WTC11 (cell line): ENCODE data around the gene COMMD10.

Experiments used
- CREB1 ChIP-seq: sonication (generic); formaldehyde crosslinking; IDR thresholded peaks from 2 replicates; pipeline ENCODE4 v1.8.0; 2023; ENCODE audit warnings: mild to moderate bottlenecking, missing genetic modification reagents
- ELF4 ChIP-seq: sonication (generic); formaldehyde crosslinking; IDR thresholded peaks from 2 replicates; pipeline ENCODE4 v1.8.1; 2022; ENCODE audit warnings: low read depth, mild to moderate bottlenecking, moderate library complexity, missing genetic modification reagents
- ESRRA ChIP-seq: sonication (generic); formaldehyde crosslinking; IDR thresholded peaks from 2 replicates; pipeline ENCODE4 v1.8.1; 2022; ENCODE audit warnings: mild to moderate bottlenecking, missing genetic modification reagents, borderline replicate concordance
- FOXJ3 ChIP-seq: sonication (generic); formaldehyde crosslinking; IDR thresholded peaks from 2 replicates; pipeline ENCODE4 v1.9.0; 2021; ENCODE audit warnings: missing genetic modification reagents, mild to moderate bottlenecking, borderline replicate concordance
- HMGXB4 ChIP-seq: sonication (generic); formaldehyde crosslinking; IDR thresholded peaks from 2 replicates; pipeline ENCODE4 v1.8.1; 2023; ENCODE audit warnings: mild to moderate bottlenecking, moderate library complexity, missing genetic modification reagents
- NFYB ChIP-seq: sonication (generic); formaldehyde crosslinking; conservative IDR thresholded peaks from 2 replicates; pipeline ENCODE4 v1.8.0; 2022; ENCODE audit warnings: low read depth, missing genetic modification reagents
- NR3C1 ChIP-seq: sonication (generic); formaldehyde crosslinking; conservative IDR thresholded peaks from 2 replicates; pipeline ENCODE4 v1.8.1; 2023; ENCODE audit warnings: low read depth, mild to moderate bottlenecking, missing genetic modification reagents
- TF ChIP-seq, protein P1 (sequence below): fragments of 200-600 bp; IDR thresholded peaks from 2 replicates; pipeline ENCODE4 v1.8.0; 2022; ENCODE audit warnings: antibody characterized with exemption
- TF ChIP-seq, protein P2 (sequence below): sonication (generic); formaldehyde crosslinking; IDR thresholded peaks from 2 replicates; pipeline ENCODE4 v1.8.1; 2023; ENCODE audit warnings: mild to moderate bottlenecking, missing genetic modification reagents
- TF ChIP-seq, protein P3 (sequence below): sonication (generic); formaldehyde crosslinking; IDR thresholded peaks from 2 replicates; pipeline ENCODE4 v1.8.0; 2022; ENCODE audit warnings: mild to moderate bottlenecking, missing genetic modification reagents

- TF ChIP-seq FOXJ3 (CRISPR knock-in tag) (no peak), ELF4 (CRISPR knock-in tag) (no peak), NFYB (CRISPR knock-in tag) (no peak), ESRRA (CRISPR knock-in tag) (no peak), NR3C1 (CRISPR knock-in tag) (no peak), CREB1 (CRISPR knock-in tag) (no peak), HMGXB4 (CRISPR knock-in tag) (no peak)
- TF ChIP-seq, protein P1, sequence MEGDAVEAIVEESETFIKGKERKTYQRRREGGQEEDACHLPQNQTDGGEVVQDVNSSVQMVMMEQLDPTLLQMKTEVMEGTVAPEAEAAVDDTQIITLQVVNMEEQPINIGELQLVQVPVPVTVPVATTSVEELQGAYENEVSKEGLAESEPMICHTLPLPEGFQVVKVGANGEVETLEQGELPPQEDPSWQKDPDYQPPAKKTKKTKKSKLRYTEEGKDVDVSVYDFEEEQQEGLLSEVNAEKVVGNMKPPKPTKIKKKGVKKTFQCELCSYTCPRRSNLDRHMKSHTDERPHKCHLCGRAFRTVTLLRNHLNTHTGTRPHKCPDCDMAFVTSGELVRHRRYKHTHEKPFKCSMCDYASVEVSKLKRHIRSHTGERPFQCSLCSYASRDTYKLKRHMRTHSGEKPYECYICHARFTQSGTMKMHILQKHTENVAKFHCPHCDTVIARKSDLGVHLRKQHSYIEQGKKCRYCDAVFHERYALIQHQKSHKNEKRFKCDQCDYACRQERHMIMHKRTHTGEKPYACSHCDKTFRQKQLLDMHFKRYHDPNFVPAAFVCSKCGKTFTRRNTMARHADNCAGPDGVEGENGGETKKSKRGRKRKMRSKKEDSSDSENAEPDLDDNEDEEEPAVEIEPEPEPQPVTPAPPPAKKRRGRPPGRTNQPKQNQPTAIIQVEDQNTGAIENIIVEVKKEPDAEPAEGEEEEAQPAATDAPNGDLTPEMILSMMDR: no peak
- TF ChIP-seq, protein P2, sequence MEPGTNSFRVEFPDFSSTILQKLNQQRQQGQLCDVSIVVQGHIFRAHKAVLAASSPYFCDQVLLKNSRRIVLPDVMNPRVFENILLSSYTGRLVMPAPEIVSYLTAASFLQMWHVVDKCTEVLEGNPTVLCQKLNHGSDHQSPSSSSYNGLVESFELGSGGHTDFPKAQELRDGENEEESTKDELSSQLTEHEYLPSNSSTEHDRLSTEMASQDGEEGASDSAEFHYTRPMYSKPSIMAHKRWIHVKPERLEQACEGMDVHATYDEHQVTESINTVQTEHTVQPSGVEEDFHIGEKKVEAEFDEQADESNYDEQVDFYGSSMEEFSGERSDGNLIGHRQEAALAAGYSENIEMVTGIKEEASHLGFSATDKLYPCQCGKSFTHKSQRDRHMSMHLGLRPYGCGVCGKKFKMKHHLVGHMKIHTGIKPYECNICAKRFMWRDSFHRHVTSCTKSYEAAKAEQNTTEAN: no peak
- TF ChIP-seq, protein P3, sequence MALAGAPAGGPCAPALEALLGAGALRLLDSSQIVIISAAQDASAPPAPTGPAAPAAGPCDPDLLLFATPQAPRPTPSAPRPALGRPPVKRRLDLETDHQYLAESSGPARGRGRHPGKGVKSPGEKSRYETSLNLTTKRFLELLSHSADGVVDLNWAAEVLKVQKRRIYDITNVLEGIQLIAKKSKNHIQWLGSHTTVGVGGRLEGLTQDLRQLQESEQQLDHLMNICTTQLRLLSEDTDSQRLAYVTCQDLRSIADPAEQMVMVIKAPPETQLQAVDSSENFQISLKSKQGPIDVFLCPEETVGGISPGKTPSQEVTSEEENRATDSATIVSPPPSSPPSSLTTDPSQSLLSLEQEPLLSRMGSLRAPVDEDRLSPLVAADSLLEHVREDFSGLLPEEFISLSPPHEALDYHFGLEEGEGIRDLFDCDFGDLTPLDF (CRISPR knock-in tag): no peak
Measured at GRCh38 chr5:116299746-116300640, 215.2 kb downstream of the COMMD10 start.
